GM12872 (cell line): ENCODE results near the gene TOR4A.

Source experiments
- TF ChIP-seq, protein P1 (sequence below): IDR thresholded peaks from 3 replicates; pipeline ENCODE4 v1.5.1; 2011; ENCODE audit warnings: low read depth, mild to moderate bottlenecking, low read length, moderate library complexity; ENCODE audit not compliant: insufficient read depth

The TOR4A gene

GRCh38 chr9:137286975-137287383 is 9.5 kb downstream of the TOR4A start:
- TF ChIP-seq, protein P1, sequence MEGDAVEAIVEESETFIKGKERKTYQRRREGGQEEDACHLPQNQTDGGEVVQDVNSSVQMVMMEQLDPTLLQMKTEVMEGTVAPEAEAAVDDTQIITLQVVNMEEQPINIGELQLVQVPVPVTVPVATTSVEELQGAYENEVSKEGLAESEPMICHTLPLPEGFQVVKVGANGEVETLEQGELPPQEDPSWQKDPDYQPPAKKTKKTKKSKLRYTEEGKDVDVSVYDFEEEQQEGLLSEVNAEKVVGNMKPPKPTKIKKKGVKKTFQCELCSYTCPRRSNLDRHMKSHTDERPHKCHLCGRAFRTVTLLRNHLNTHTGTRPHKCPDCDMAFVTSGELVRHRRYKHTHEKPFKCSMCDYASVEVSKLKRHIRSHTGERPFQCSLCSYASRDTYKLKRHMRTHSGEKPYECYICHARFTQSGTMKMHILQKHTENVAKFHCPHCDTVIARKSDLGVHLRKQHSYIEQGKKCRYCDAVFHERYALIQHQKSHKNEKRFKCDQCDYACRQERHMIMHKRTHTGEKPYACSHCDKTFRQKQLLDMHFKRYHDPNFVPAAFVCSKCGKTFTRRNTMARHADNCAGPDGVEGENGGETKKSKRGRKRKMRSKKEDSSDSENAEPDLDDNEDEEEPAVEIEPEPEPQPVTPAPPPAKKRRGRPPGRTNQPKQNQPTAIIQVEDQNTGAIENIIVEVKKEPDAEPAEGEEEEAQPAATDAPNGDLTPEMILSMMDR: peak; percentile 68

- TF ChIP-seq, protein P1: no peak
These were observed 15.6 kb downstream of the TOR4A start for GRCh38 chr9:137293094-137293481.

DNA sequence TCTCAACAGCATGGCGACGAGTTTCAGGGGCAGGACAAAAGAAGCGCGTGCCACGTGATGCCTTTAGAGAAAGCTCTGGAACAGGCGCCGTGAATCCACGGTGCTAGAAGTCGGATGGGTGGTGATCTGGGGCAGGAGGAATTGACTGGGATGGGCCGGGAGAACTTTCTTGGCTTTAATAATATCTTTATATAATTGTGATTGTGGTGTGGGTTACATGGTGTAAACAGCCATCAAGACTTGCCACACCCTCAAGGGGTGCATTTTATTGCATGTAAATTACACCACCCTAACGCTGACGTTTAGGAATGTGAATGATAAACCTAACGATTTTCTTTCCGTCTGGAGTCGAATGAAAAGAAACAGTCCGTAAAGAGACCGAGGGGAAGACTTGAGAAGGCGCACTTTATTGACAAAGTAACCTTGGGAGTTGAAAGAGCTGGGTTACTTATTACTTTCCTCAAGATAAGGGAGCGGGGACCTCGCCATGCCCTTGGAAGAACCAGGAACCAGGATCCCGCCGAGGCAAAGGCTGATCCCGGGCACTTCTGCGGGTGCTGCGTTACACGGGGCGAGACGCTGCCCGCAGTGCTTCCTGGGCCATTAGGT is 16.1 kb downstream of the TOR4A start:
- TF ChIP-seq, protein P1: no peak

DNA sequence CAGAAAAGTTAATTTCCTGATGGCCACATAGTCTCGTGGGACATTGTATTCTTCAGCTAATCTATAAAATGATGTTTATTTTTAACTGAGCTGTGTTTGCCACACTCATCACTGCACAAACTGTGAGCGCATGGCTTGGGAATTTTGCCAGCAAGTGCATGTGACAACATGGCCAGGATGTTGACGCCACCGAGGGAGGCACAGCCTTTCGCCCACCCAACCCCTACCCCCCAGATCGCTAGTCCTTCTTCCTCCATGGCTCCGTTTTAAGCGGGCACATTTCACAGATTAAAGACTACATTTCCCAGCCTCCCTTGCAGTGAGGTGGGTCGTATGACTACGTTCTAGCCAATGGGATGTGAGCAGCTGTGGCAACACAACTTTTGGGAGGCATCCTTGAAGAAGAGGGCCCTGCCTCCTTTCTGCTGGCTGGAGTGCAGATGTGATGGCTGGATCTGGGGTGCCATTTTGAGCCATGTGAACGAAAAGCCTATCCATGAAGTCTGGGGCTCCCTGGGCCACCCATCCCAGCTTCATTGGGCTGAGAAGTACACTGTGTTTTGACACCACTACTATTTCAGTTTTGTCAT is 16.7 kb downstream of the TOR4A start:
- TF ChIP-seq, protein P1: no peak

DNA sequence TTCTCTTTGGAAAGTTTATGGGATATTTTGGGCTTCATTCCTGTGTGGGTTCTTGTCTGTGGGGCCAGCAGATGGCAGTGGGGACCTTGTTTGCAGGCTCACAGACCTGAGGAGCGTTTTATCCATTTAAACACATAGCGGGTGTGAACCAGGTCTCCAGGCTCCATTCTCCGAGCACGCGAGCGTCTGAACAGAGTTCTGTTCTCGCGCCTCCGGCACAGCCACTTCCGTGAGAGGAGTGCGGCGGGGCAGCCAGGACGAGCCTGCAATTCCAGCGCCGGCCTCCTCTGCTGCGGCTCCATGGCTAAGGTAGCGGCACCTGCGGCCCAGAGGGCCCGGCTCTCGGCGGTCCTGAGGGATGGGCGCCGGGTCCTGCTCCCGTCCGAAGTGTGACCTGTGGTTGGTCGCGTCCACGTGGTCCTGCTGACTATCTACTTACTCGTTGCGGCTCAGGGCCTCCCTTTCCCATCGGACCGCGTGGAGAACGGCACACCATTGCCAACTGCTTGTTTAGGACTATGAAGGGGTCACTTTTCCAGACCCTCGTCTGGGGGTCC is 17.2 kb downstream of the TOR4A start:
- TF ChIP-seq, protein P1: peak; percentile 27; the same call in 2 of the 3 replicates

- TF ChIP-seq, protein P1: peak; percentile 66; the same call in 2 of the 3 replicates
These were observed 17.8 kb downstream of the TOR4A start for GRCh38 chr9:137295238-137295811.

GRCh38 chr9:137295849-137296669 is 18.5 kb downstream of the TOR4A start:
- TF ChIP-seq, protein P1: no peak
